Activated CD8-positive, alpha-beta memory T cell treated with anti-CD3 and anti-CD28 coated beads for 24 hours (primary cell): ENCODE data around the gene PCMTD2.

Experiments used
- DNase-seq: peaks from one replicate; pipeline ENCODE4 v3.0.0-alpha.2; 2020

Gene PCMTD2

GRCh38 chr20:64255361-64256281, at the start of gene PCMTD2:
TSS of gene PCMTD2 (plus strand) at chr20:64255748. CDS start at chr20:64259966, 4,218 bp downstream.
- peak; percentile 95 for DNase-seq

DNA sequence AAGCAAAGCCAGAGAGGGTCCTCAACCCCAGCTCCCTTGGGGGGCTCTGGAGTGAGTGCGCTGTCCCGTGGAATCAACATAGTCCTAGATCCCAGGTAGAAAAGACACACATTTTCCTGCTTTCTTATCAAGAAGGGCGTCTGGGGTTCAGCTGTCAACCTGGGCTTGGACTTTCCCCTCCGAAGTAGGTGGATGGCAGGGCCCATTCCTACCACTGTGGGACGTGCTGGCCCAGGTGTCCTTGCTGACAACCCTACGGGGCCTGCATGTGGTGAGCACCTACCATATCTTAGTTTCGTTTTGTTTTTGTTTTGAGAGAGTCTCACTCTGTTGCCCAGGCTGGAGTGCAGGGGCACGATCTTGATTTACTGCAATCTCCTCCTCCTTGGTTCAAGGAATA, 48.9 kb upstream of the PCMTD2 start:
- no peak for DNase-seq

GRCh38 chr20:64207641-64208590, 47.6 kb upstream of the PCMTD2 start:
- DNase-seq: no peak

DNA sequence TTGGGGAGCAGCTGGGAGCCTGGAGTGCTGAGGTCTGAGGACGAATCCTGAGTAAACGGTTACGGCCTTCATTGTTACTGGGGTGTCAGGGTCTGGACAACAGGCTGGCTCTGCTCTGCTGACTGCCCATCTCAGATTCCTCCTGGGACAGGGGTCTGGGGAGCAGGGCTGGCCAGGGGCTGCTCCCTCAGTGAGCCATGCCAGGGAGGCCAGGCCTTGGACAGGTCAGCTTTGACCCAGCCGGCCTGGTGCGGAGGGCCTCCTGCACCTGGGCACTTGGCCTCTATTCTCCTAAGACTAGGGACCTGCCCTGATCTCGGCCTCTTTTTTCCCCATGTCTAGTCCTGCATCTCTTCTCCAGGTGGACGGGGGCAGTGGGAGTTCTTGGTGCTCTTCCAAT, 46.4 kb upstream of the PCMTD2 start:
- DNase-seq: no peak

DNA sequence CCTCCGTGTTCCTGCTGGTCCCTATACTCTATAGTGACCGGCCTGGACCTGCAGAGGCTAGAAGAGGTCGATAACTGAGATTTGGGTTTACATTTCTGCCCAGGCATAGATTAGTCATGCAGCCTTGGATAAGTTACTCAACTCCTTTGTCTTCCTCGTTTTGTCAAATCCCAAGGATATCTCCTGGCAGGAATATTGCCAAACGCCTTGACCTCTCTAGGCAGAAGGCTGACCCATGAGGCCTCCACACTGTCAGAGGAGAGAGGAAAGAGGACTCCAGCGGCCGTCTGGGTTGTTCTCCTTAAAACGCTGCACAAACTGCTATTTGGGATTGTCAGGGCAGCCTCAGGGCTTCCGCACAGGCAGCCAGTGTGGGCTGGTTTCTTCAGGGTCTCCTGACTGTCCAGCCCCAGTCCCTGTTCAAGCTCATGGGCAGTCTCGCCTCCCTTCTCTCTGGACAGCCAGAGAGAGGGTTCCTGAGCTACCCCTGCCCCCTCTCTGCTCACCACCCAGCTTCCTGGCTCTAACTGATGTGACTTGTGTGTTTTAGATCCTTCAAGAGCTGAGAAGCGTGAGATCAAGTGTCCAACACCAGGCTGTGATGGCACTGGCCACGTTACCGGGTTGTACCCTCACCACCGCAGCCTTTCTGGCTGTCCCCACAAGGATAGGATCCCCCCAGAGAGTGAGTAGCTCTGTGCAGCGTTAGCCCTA, 44.7 kb upstream of the PCMTD2 start:
- DNase-seq: no peak

DNA sequence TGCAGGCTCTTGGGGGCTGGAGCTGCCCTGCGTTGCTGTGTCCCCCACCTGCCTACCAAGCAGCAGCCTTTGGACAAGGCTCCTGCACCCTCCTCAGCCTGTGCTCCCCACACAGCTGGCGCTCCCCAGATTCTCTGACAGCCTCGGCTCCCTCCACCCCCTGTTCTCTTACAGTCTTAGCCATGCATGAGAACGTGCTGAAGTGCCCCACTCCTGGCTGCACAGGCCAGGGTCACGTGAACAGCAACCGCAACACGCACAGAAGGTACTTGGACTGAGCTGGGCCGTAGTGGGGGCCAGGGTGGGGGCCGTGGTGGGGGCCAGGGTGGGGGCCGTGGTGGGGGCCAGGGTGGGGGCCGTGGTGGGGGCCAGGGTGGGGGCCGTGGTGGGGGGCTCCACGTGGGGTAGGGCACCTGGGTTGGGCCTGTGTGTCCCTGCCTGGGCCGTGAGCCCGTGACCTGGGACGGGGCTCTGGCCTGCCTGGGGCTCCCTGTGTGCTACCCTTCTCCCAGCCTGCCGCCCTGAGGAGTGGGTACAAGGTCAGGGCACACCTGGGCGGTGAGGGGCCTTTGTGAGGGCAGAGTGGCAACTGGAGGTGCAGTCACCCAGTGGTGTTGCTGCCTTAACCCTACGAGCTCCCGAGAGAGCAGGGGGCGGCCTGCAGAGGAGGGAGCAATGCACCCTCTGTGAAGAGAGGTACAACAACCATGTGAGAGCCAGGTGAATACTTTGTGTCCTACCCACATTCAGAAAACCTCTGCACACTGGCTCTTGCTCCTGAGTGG, 43.5 kb upstream of the PCMTD2 start:
- DNase-seq: no peak

DNA sequence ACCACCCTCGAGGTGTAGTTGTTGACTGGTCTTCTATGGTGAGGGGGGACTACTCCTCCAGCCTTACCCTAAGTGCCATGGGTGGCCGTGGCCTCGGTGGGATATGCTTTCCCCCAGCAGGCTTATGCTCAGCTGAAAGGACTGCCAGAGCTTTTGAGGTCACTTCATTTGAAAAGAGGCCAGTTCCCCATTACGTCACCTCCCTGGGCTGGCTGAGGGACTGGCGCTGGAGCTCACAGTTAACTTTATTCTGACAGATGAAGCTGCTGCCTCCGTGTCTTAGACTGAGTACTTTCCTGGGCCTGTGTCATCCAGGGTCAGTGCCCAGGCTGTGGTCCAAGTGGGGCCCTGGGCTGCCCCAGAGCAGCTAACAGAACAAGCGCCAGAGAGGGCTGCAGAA, 42.8 kb upstream of the PCMTD2 start:
- DNase-seq: no peak

DNA sequence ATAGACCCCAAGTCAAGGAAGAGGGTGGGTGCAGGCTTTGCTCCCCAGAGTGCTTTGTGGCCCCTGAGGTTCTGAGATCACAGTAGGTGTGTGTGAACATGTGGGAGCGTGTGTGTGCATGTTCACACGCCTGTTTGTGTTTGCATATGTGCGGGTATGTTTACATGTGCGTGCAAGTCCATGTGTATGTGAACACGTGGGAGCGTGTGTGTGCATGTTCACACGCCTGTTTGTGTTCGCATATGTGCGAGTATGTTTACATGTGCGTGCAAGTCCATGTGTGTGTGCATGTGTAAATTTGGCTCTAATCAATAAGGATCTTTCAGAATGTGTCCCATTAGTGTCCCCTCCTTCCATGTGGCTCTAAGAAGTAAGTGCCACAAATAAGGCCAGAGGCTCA, 41.4 kb upstream of the PCMTD2 start:
- no peak for DNase-seq

GRCh38 chr20:64214952-64215351, 40.6 kb upstream of the PCMTD2 start:
- DNase-seq: no peak

DNA sequence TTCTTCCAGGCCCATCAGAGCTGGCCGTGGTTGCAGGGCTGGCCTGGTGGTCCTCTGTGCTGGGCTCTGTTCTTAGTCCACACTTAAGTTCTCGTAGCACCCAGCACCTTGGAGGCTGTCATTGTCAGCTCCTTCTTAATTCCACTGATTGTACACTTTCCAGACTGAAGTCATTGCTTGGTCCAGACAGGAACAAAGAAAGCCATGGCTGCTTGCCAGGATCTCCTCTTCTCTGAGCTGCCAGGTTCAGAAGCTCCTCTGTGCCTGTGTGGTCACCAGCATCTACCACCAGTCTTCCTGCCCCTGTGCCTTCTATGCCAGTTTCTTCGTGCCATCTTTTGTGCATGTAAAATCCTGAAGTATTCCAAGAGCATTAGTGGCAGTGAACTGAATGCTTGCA, 39.5 kb upstream of the PCMTD2 start:
- no peak for DNase-seq

DNA sequence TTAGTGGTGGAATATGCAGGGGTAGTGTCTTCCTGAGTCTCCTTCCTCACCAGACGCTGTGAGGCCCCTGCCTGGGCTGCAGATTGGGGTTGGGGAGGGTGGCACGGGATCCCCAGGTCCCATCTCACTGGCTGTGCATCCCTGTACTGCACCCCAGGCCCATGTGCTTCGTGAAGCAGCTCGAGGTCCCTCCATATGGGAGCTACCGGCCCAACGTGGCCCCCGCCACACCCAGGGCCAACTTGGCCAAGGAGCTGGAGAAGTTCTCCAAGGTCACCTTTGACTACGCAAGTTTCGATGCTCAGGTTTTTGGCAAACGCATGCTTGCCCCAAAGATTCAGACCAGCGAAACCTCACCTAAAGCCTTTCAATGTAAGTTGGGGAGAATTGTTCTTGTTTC, 38.6 kb upstream of the PCMTD2 start:
- DNase-seq: no peak

GRCh38 chr20:64217539-64218221, 37.9 kb upstream of the PCMTD2 start:
- DNase-seq: no peak

DNA sequence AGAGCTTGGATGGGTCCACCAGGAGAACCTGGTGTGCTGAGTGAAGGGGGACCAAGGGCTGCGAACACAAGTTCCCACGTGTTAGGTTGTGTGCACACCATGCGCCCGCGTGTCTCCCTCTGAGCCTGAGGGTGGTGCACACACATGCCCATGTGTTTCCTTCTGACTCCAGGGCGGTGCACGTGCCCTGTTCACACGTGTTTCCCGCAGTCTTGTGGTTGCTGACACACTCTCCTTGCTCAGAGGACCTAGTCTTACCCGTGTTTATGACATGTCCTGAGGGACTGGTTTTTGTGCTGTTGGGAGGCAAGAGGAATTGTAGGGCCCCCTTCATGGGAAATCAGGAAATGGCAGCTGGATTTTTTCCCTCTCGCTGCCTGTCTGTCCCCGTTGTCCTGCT, 36.3 kb upstream of the PCMTD2 start:
- DNase-seq: no peak

DNA sequence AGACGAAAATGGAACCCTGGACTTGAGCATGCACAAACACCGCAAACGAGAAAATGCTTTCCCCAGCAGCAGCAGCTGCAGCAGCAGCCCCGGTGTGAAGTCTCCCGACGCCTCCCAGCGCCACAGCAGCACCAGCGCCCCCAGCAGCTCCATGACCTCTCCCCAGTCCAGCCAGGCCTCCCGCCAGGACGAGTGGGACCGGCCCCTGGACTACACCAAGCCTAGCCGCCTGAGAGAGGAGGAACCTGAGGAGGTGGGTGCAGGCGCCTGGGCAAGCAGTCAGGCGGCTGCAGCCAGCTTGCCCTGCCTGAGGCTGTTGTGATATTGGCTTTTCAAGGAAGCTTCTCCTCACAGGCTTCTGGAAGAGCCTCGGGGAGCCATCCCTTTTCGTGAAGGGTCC, 35.8 kb upstream of the PCMTD2 start:
- no peak for DNase-seq

DNA sequence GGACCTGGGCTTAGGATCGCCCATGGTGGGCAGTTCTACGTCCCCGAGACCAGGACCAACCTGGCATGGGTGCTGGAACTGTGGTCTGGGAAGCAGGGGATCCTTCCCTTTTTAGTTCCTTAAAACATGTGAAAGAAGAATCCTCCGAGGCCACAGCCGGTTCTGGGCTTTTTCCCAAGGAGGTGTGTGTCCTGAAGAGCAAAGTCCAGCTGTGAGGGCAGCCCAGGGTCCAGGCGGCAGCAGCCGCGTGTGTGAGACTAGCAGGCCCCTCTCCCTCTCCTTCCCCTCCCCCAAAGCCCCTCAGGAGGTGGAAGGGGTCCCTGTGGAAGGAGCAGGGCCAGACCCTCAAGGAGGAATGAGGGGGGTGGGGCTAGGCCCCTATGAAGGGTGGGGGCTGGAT, 35.1 kb upstream of the PCMTD2 start:
- DNase-seq: no peak

- DNase-seq: no peak
Measured at GRCh38 chr20:64220891-64221527, 34.5 kb upstream of the PCMTD2 start.

- DNase-seq: no peak
Measured at GRCh38 chr20:64222291-64222735, 33.2 kb upstream of the PCMTD2 start.

DNA sequence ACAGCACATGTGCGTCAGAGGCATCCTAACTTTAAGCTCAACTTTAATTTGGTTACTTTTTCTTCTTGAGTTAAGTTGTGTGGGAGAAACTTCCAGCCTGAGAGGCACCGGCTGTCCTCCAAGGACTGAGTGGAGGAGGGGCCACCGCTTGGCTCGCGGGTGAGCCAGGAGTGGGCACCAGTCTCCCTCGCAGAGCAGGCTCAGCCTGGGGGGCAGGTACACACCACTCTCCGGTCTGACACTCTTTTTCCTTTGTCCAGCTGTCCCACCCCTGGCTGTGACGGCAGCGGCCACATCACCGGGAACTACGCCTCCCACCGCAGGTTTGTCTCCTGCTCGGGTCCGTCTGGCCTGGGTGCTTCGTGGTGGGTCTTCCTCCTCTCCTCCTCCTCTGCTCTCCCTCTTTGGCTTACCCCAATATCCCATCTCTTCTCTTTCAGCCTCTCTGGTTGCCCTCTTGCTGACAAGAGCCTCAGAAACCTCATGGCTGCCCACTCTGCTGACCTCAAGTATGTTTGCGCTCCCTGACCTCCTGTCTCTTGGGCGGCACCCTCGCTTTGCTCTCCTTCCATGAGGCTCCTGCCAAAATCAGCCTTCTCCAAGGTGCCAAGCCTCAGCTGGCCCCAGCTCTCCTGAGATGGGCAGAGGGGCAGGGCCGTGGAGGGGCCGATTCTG, 32.6 kb upstream of the PCMTD2 start:
- DNase-seq: no peak

DNA sequence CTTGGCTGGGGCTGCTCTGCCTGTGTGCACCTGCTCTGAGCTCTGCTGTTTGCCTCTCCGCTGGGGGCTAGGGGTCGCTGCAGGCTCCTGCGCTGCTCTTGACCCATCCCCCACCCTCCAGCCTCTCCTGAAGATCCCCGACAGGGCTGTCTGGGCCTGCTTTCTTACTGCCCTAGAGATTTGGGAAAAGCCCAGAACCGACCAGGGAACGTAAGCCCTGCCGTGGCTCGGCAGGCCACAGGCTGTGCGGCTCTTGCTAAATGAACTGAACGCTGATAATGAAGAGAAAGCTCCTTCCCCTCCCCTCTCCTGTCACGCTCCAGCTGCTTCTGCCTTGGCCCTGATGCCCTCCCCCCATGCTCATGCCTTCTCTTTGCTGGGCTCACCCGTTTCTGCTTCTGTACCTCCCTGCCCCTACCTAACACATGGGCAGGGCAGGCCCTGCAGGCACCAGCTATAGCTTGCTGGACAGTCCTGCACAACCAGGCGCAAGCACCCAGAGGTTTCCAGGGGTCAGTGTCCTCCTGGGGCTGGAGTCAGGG, 32.0 kb upstream of the PCMTD2 start:
- DNase-seq: no peak
